GM23338 (cell line): ENCODE data around the gene ZNF354C.

Experiments
- CREB1 ChIP-seq: fragments of 250-450 bp; sonication (Bioruptor Pico); IDR thresholded peaks from 2 replicates; pipeline ENCODE4 v1.5.0; 2020; ENCODE audit warnings: low read depth, mild to moderate bottlenecking, moderate library complexity
- CTCF ChIP-seq, 2 experiments: fragments of 200-600 bp in 1 of 2; sonication (generic) in 1 of 2; conservative IDR thresholded peaks; 2 replicates each; pipeline versions ENCODE4 v1.5.1 to v1.6.1; 2016 to 2017; ENCODE audit warnings: antibody characterized with exemption in 2 of 2, low read depth in 2 of 2, mild to moderate bottlenecking in 2 of 2, moderate library complexity in 1 of 2
- EZH2 ChIP-seq: fragments of 200-600 bp; sonication (generic); IDR thresholded peaks from one replicate; pipeline ENCODE4 v1.8.0; 2017; ENCODE audit warnings: antibody characterized with exemption, mild to moderate bottlenecking, low read depth; ENCODE audit not compliant: unreplicated experiment
- EZH2phosphoT487 ChIP-seq: fragments of 200-600 bp; sonication (generic); IDR thresholded peaks from one replicate; pipeline ENCODE4 v1.8.1; 2018; ENCODE audit warnings: antibody characterized with exemption; ENCODE audit not compliant: unreplicated experiment
- POLR2AphosphoS5 ChIP-seq: IDR thresholded peaks from 2 replicates; pipeline ENCODE4 v1.6.1; 2016; ENCODE audit warnings: antibody characterized with exemption, low read depth
- REST ChIP-seq: IDR thresholded peaks from one replicate; pipeline ENCODE4 v1.6.1; 2018; ENCODE audit warnings: antibody characterized with exemption; ENCODE audit not compliant: unreplicated experiment
- STAT1 ChIP-seq: IDR thresholded peaks from one replicate; pipeline ENCODE4 v1.6.1; 2016; ENCODE audit warnings: antibody characterized with exemption; ENCODE audit not compliant: unreplicated experiment
- ZNF114 ChIP-seq: fragments of 250-450 bp; sonication (Bioruptor Pico); IDR thresholded peaks from 2 replicates; pipeline ENCODE4 v1.5.0; 2020; ENCODE audit warnings: mild to moderate bottlenecking, moderate library complexity

- TF ChIP-seq CTCF (conservative IDR thresholded peaks at IDR 0.05; ENCODE audit: low read depth in 2 of 2) = no peak
- TF ChIP-seq POLR2AphosphoS5 = no peak
- no peak for TF ChIP-seq REST
- TF ChIP-seq EZH2 = no peak
- TF ChIP-seq EZH2phosphoT487 = no peak
- TF ChIP-seq STAT1 = no peak
- no peak for TF ChIP-seq ZNF114
- TF ChIP-seq CREB1 = no peak
Measured at GRCh38 chr5:179115845-179116524, 55.8 kb downstream of the ZNF354C start.
